ENCODE data around the gene SMAD3.

SMAD3 gene

GRCh38 chr15:67083135-67083762, 17.8 kb downstream of the SMAD3 start:
- DNase-seq, result no peak
- no peak overlapping the region for H3K23ac ChIP-seq (ENCODE audit: low read length)
- peak overlapping the region; percentile 40 for H3K56ac ChIP-seq (ENCODE audit: low read length)
- H4K5ac ChIP-seq (ENCODE audit: low read length), result no peak overlapping the region
- H2BK15ac ChIP-seq (replicated peaks; ENCODE audit: low read depth), result peak overlapping the region; percentile 47
- no peak overlapping the region for H3K27ac ChIP-seq (ENCODE audit: low read depth, low read length)
- peak overlapping the region; percentile 95 for H3K4ac ChIP-seq (ENCODE audit: low read depth, low read length)
- peak overlapping the region; percentile 41 for H2AK5ac ChIP-seq (ENCODE audit: low read length)
- no peak overlapping the region for H2BK120ac ChIP-seq (ENCODE audit: low read depth, low read length)
- H3K27me3 ChIP-seq (ENCODE audit: insufficient read depth, low read length, poor library complexity), result no peaks in the 10 kb centered on the region
- no peak overlapping the region for H3K4me3 ChIP-seq (ENCODE audit: low read length)
- H3K79me2 ChIP-seq (ENCODE audit: control insufficient read depth, insufficient read depth, low read length), result peaks cover 14% of the 10 kb centered on the region
- no peak overlapping the region for H3K4me2 ChIP-seq (ENCODE audit: low read length)
- no CpG with 5 or more reads among the region's 12 CpGs for WGBS (ENCODE audit: extremely low coverage, insufficient coverage, low lambda C conversion rate)
- no peaks in the 10 kb centered on the region for H3K36me3 ChIP-seq (ENCODE audit: control insufficient read depth, insufficient read depth, low read length)
- H3K18ac ChIP-seq (ENCODE audit: low read length), result no peak overlapping the region
- H2BK5ac ChIP-seq (ENCODE audit: low read length), result peak overlapping the region; percentile 5
- H4K8ac ChIP-seq (ENCODE audit: low read depth, low read length), result no peak overlapping the region
- no peak overlapping the region for H3K9ac ChIP-seq (ENCODE audit: low read length)
- peaks cover 34% of the 10 kb centered on the region for H3K4me1 ChIP-seq (ENCODE audit: control insufficient read depth, low read depth, low read length)
- peaks cover 8% of the 10 kb centered on the region for H3K79me1 ChIP-seq (ENCODE audit: low read length)

- Histone ChIP-seq H2BK15ac (replicated peaks; ENCODE audit: low read depth) (no peak overlapping the region), H3K27me3 (ENCODE audit: insufficient read depth, low read length, poor library complexity) (no peaks in the 10 kb centered on the region), H2BK5ac (ENCODE audit: low read length) (no peak overlapping the region), H3K9ac (ENCODE audit: low read length) (no peak overlapping the region), H3K4me2 (ENCODE audit: low read length) (no peak overlapping the region), H3K23ac (ENCODE audit: low read length) (peak overlapping the region; percentile 38), H3K4me1 (ENCODE audit: control insufficient read depth, low read depth, low read length) (peaks cover 35% of the 10 kb centered on the region), H3K18ac (ENCODE audit: low read length) (peak overlapping the region; percentile 35), H3K36me3 (ENCODE audit: control insufficient read depth, insufficient read depth, low read length) (no peaks in the 10 kb centered on the region), H3K56ac (ENCODE audit: low read length) (no peak overlapping the region), H3K27ac (ENCODE audit: low read depth, low read length) (no peak overlapping the region), H3K4ac (ENCODE audit: low read depth, low read length) (no peak overlapping the region), H3K4me3 (ENCODE audit: low read length) (no peak overlapping the region), H4K8ac (ENCODE audit: low read depth, low read length) (no peak overlapping the region), H2AK5ac (ENCODE audit: low read length) (peak overlapping the region; percentile 20), H4K5ac (ENCODE audit: low read length) (no peak overlapping the region), H3K79me2 (ENCODE audit: control insufficient read depth, insufficient read depth, low read length) (peaks cover 12% of the 10 kb centered on the region), H3K79me1 (ENCODE audit: low read length) (peaks cover 6% of the 10 kb centered on the region), H2BK120ac (ENCODE audit: low read depth, low read length) (no peak overlapping the region)
- WGBS (ENCODE audit: extremely low coverage, insufficient coverage, low lambda C conversion rate), result no CpG with 5 or more reads among the region's 7 CpGs
- no peak for DNase-seq
These were observed 19.2 kb downstream of the SMAD3 start for GRCh38 chr15:67084561-67084960.

- H3K4me3 ChIP-seq (ENCODE audit: low read length), result no peak overlapping the region
- peaks cover 12% of the 10 kb centered on the region for H3K79me2 ChIP-seq (ENCODE audit: control insufficient read depth, insufficient read depth, low read length)
- no peak overlapping the region for H3K27ac ChIP-seq (ENCODE audit: low read depth, low read length)
- no peak overlapping the region for H3K4me2 ChIP-seq (ENCODE audit: low read length)
- H3K23ac ChIP-seq (ENCODE audit: low read length), result peak overlapping the region; percentile 38
- DNase-seq, result no peak
- H2BK15ac ChIP-seq (replicated peaks; ENCODE audit: low read depth), result no peak overlapping the region
- WGBS (ENCODE audit: extremely low coverage, insufficient coverage, low lambda C conversion rate), result no CpG with 5 or more reads among the region's 3 CpGs
- no peak overlapping the region for H3K9ac ChIP-seq (ENCODE audit: low read length)
- peak overlapping the region; percentile 15 for H3K56ac ChIP-seq (ENCODE audit: low read length)
- no peak overlapping the region for H3K4ac ChIP-seq (ENCODE audit: low read depth, low read length)
- no peak overlapping the region for H4K8ac ChIP-seq (ENCODE audit: low read depth, low read length)
- H3K79me1 ChIP-seq (ENCODE audit: low read length), result peaks cover 11% of the 10 kb centered on the region
- no peaks in the 10 kb centered on the region for H3K27me3 ChIP-seq (ENCODE audit: insufficient read depth, low read length, poor library complexity)
- no peaks in the 10 kb centered on the region for H3K36me3 ChIP-seq (ENCODE audit: control insufficient read depth, insufficient read depth, low read length)
- no peak overlapping the region for H2BK120ac ChIP-seq (ENCODE audit: low read depth, low read length)
- H4K5ac ChIP-seq (ENCODE audit: low read length), result no peak overlapping the region
- peak overlapping the region; percentile 5 for H2BK5ac ChIP-seq (ENCODE audit: low read length)
- peaks cover 40% of the 10 kb centered on the region for H3K4me1 ChIP-seq (ENCODE audit: control insufficient read depth, low read depth, low read length)
- no peak overlapping the region for H2AK5ac ChIP-seq (ENCODE audit: low read length)
- peak overlapping the region; percentile 44 for H3K18ac ChIP-seq (ENCODE audit: low read length)
These were observed 19.9 kb downstream of the SMAD3 start for GRCh38 chr15:67085237-67085817.

- no peak overlapping the region for H3K4me2 ChIP-seq (ENCODE audit: low read length)
- no peaks in the 10 kb centered on the region for H3K36me3 ChIP-seq (ENCODE audit: control insufficient read depth, insufficient read depth, low read length)
- H3K4me1 ChIP-seq (ENCODE audit: control insufficient read depth, low read depth, low read length), result peaks cover 46% of the 10 kb centered on the region
- no peak overlapping the region for H3K23ac ChIP-seq (ENCODE audit: low read length)
- no peak overlapping the region for H4K5ac ChIP-seq (ENCODE audit: low read length)
- H3K9ac ChIP-seq (ENCODE audit: low read length), result no peak overlapping the region
- peak overlapping the region; percentile 20 for H3K27ac ChIP-seq (ENCODE audit: low read depth, low read length)
- no peak overlapping the region for H3K4me3 ChIP-seq (ENCODE audit: low read length)
- H2BK120ac ChIP-seq (ENCODE audit: low read depth, low read length), result no peak overlapping the region
- H2AK5ac ChIP-seq (ENCODE audit: low read length), result no peak overlapping the region
- H3K4ac ChIP-seq (ENCODE audit: low read depth, low read length), result no peak overlapping the region
- peak overlapping the region; percentile 15 for H3K56ac ChIP-seq (ENCODE audit: low read length)
- no CpG with 5 or more reads among the region's 3 CpGs for WGBS (ENCODE audit: extremely low coverage, insufficient coverage, low lambda C conversion rate)
- peak; percentile 88 for DNase-seq
- H3K18ac ChIP-seq (ENCODE audit: low read length), result peak overlapping the region; percentile 44
- peak overlapping the region; percentile 5 for H2BK5ac ChIP-seq (ENCODE audit: low read length)
- H4K8ac ChIP-seq (ENCODE audit: low read depth, low read length), result no peak overlapping the region
- H3K79me1 ChIP-seq (ENCODE audit: low read length), result peaks cover 12% of the 10 kb centered on the region
- H3K27me3 ChIP-seq (ENCODE audit: insufficient read depth, low read length, poor library complexity), result no peaks in the 10 kb centered on the region
- H3K79me2 ChIP-seq (ENCODE audit: control insufficient read depth, insufficient read depth, low read length), result peaks cover 12% of the 10 kb centered on the region
- no peak overlapping the region for H2BK15ac ChIP-seq (replicated peaks; ENCODE audit: low read depth)
These were observed 20.6 kb downstream of the SMAD3 start for GRCh38 chr15:67085818-67086636.

GRCh38 chr15:67086637-67086914, 21.2 kb downstream of the SMAD3 start:
- Histone ChIP-seq H4K8ac (ENCODE audit: low read depth, low read length) (no peak overlapping the region), H3K27me3 (ENCODE audit: insufficient read depth, low read length, poor library complexity) (no peaks in the 10 kb centered on the region), H3K27ac (ENCODE audit: low read depth, low read length) (no peak overlapping the region), H3K79me2 (ENCODE audit: control insufficient read depth, insufficient read depth, low read length) (peaks cover 12% of the 10 kb centered on the region), H3K23ac (ENCODE audit: low read length) (no peak overlapping the region), H4K5ac (ENCODE audit: low read length) (no peak overlapping the region), H3K4ac (ENCODE audit: low read depth, low read length) (no peak overlapping the region), H2BK5ac (ENCODE audit: low read length) (peak overlapping the region; percentile 89), H3K36me3 (ENCODE audit: control insufficient read depth, insufficient read depth, low read length) (no peaks in the 10 kb centered on the region), H3K4me1 (ENCODE audit: control insufficient read depth, low read depth, low read length) (peaks cover 49% of the 10 kb centered on the region), H3K18ac (ENCODE audit: low read length) (no peak overlapping the region), H3K4me3 (ENCODE audit: low read length) (no peak overlapping the region), H3K4me2 (ENCODE audit: low read length) (peak overlapping the region; percentile 40), H3K79me1 (ENCODE audit: low read length) (peaks cover 12% of the 10 kb centered on the region), H2BK15ac (replicated peaks; ENCODE audit: low read depth) (no peak overlapping the region), H3K9ac (ENCODE audit: low read length) (no peak overlapping the region), H3K56ac (ENCODE audit: low read length) (peak overlapping the region; percentile 45), H2AK5ac (ENCODE audit: low read length) (no peak overlapping the region), H2BK120ac (ENCODE audit: low read depth, low read length) (no peak overlapping the region)
- DNase-seq, result no peak
- WGBS (ENCODE audit: extremely low coverage, insufficient coverage, low lambda C conversion rate), result no CpG with 5 or more reads among the region's 3 CpGs

Data from mesendoderm (in vitro differentiated cells).